ENCODE data around the gene INTS6. TPM values are rescaled to one million over a fixed set of nuclear protein-coding genes. Genes with fewer than 3 reads are reported as not detected.

Gene INTS6
- total and polyA plus RNA-seq, 4 donors: 9.5 to 57.7 (median 21.1) TPM

GRCh38 chr13:51465124-51465523 lies 12.3 kb upstream of the INTS6 start:
- Histone ChIP-seq H3K4me1 (ENCODE audit: control insufficient read depth in 5 of 5, insufficient read depth in 5 of 5, low read length in 5 of 5) (no peaks in the 10 kb centered on the region), H3K27ac (ENCODE audit: low read depth in 1 of 2, low read length in 1 of 2) (no peak overlapping the region), H3K36me3 (ENCODE audit: control insufficient read depth in 4 of 4, insufficient read depth in 4 of 4, low read length in 4 of 4) (no peaks in the 10 kb centered on the region), H3K27me3 (ENCODE audit: control insufficient read depth in 3 of 3, insufficient read depth in 3 of 3, low read length in 2 of 3) (no peaks in the 10 kb centered on the region), H3K9ac (ENCODE audit: insufficient read depth in 1 of 2, low read length in 2 of 2) (no peak overlapping the region), H3K4me3 (no peak overlapping the region), H3K9me3 (ENCODE audit: control insufficient read depth in 4 of 4, insufficient read depth in 3 of 4, low read length in 3 of 4) (no peaks in the 10 kb centered on the region)
- no peak for ATAC-seq (ENCODE audit: insufficient read depth, low FRiP score)
- TF ChIP-seq, protein P1, sequence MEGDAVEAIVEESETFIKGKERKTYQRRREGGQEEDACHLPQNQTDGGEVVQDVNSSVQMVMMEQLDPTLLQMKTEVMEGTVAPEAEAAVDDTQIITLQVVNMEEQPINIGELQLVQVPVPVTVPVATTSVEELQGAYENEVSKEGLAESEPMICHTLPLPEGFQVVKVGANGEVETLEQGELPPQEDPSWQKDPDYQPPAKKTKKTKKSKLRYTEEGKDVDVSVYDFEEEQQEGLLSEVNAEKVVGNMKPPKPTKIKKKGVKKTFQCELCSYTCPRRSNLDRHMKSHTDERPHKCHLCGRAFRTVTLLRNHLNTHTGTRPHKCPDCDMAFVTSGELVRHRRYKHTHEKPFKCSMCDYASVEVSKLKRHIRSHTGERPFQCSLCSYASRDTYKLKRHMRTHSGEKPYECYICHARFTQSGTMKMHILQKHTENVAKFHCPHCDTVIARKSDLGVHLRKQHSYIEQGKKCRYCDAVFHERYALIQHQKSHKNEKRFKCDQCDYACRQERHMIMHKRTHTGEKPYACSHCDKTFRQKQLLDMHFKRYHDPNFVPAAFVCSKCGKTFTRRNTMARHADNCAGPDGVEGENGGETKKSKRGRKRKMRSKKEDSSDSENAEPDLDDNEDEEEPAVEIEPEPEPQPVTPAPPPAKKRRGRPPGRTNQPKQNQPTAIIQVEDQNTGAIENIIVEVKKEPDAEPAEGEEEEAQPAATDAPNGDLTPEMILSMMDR (IDR thresholded peaks at IDR 0.05; ENCODE audit: control extremely low read depth, extremely low read depth): no peak
- no peak for DNase-seq

DNA sequence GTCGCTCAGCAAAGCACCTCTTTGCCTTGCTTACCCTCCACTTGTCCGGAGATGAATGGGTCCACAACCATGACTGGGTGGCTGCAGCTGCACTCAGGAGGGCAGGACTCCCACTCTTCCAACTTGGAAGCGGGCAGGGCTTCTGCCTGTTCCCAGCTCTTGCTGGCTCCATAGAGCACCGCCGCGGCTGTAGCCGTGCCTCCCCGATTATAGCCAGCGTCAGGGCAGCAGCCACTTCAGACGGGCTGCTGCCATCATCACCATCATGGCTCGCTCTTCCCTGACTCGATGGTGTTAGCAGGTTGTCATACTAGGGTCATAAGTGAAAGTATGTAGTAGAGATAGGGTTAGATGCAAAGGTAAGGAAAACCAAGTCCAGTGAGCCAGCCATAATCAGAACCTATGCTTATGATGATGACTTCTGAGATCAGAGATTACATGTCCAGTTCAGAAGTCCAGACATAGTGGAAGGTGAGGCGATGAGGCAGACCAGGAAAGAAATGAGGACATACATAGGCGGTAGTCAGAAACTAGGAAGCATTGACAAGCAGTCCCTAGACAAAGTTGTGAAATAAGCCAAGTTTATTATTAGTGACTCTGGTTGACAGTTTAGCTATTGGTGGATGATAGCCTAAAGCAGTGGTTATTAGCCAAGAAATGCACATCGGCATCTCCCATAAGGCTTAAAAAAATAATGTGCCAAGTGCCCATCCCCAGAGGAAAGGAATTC lies 4.4 kb upstream of the INTS6 start:
- 87 to 91% methylated on average over 15 of the region's 15 CpGs for WGBS, 2 donors
- no peak overlapping the region for H3K27ac ChIP-seq (ENCODE audit: low read depth in 1 of 2, low read length in 1 of 2)
- H3K4me3 ChIP-seq: no peak overlapping the region
- DNase-seq (no peak), ATAC-seq (ENCODE audit: insufficient read depth, low FRiP score) (no peak)
- TF ChIP-seq, protein P1 (IDR thresholded peaks at IDR 0.05; ENCODE audit: control extremely low read depth, extremely low read depth): no peak
- peaks cover 0 to 7% (median 3%) of the 10 kb centered on the region in 4 donors for H3K9me3 ChIP-seq (ENCODE audit: control insufficient read depth in 4 of 4, insufficient read depth in 3 of 4, low read length in 3 of 4)
- no peaks in the 10 kb centered on the region for H3K27me3 ChIP-seq (ENCODE audit: control insufficient read depth in 3 of 3, insufficient read depth in 3 of 3, low read length in 2 of 3)
- H3K9ac ChIP-seq (ENCODE audit: insufficient read depth in 1 of 2, low read length in 2 of 2): no peak overlapping the region
- H3K4me1 ChIP-seq (ENCODE audit: control insufficient read depth in 5 of 5, insufficient read depth in 5 of 5, low read length in 5 of 5): peaks cover 0 to 10% (median 3%) of the 10 kb centered on the region in 5 donors
- H3K36me3 ChIP-seq (ENCODE audit: control insufficient read depth in 4 of 4, insufficient read depth in 4 of 4, low read length in 4 of 4): peaks cover 0 to 15% (median 11%) of the 10 kb centered on the region in 4 donors

DNA sequence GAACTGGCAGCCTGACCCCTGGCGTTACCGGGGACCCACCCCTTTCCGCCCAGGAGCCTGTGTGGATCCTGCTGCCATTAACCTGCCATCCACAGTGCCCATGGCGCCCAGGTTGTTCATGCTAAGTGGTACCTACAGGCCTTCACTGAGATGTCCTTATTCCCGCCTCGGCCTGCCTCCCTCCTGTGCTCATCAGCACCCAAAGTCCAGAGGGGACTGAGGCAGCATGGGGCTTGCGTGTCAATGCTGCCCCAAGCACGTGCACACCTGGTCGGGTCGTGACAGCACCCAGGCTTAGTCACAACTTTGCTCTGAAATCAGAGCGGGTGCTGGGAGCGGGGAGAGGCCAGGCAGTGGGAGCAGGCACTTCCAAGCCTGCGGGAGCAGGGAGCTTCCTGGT lies 3.7 kb upstream of the INTS6 start:
- TF ChIP-seq, protein P1 (IDR thresholded peaks at IDR 0.05; ENCODE audit: control extremely low read depth, extremely low read depth): no peak
- Histone ChIP-seq H3K9ac (ENCODE audit: insufficient read depth in 1 of 2, low read length in 2 of 2) (no peak overlapping the region), H3K9me3 (ENCODE audit: control insufficient read depth in 4 of 4, insufficient read depth in 3 of 4, low read length in 3 of 4) (peaks cover 0 to 7% (median 3%) of the 10 kb centered on the region in 4 donors), H3K27ac (ENCODE audit: low read depth in 1 of 2, low read length in 1 of 2) (no peak overlapping the region), H3K4me3 (no peak overlapping the region), H3K27me3 (ENCODE audit: control insufficient read depth in 3 of 3, insufficient read depth in 3 of 3, low read length in 2 of 3) (no peaks in the 10 kb centered on the region), H3K36me3 (ENCODE audit: control insufficient read depth in 4 of 4, insufficient read depth in 4 of 4, low read length in 4 of 4) (peaks cover 0 to 15% (median 11%) of the 10 kb centered on the region in 4 donors), H3K4me1 (ENCODE audit: control insufficient read depth in 5 of 5, insufficient read depth in 5 of 5, low read length in 5 of 5) (peaks cover 0 to 10% (median 3%) of the 10 kb centered on the region in 5 donors)
- DNase-seq: no peak
- no peak for ATAC-seq (ENCODE audit: insufficient read depth, low FRiP score)
- WGBS, 2 donors: 97 to 99% methylated on average over 13 of the region's 13 CpGs

Measured in lung (tissue), 12 donors.